WTC11 (cell line): ENCODE measurements around the gene COBL. TPM values are rescaled to one million over a fixed set of nuclear protein-coding genes. Genes with fewer than 3 reads are reported as not detected.

ENCODE experiments used
- ATAC-seq: fragments of 200-7000 bp; cut with Tn5 transposase; 2 replicates; pipeline ENCODE4 v1.10.0; 2021; ENCODE audit warnings: mild to moderate bottlenecking, moderate library complexity
- CTCF ChIA-PET: fragments of 300-600 bp; sonication (Branson Sonifier 250); formaldehyde crosslinking; loops from one replicate; lab custom pipeline; 2021; ENCODE audit warnings: antibody characterized with exemption; lab: Charles Lee
- POLR2A ChIA-PET: fragments of 350-600 bp; sonication (Branson Sonifier 250); formaldehyde crosslinking; loops from one replicate; lab custom pipeline; 2021; ENCODE audit warnings: antibody characterized with exemption; lab: Charles Lee
- DNase-seq: peaks from one replicate; pipeline ENCODE4 v3.0.0; 2021; ENCODE audit warnings: low spot score
- H3K27ac Mint-ChIP-seq: 2 replicates; pipeline ENCODE4 v1.8.0; 2021; ENCODE audit warnings: mixed read lengths
- H3K27me3 Mint-ChIP-seq: 2 replicates; pipeline ENCODE4 v1.8.0; 2021; ENCODE audit warnings: low read depth, mild to moderate bottlenecking, moderate library complexity, mixed read lengths
- H3K36me3 Mint-ChIP-seq: 2 replicates; pipeline ENCODE4 v1.8.0; 2021; ENCODE audit warnings: mixed read lengths
- H3K4me1 Mint-ChIP-seq: 2 replicates; pipeline ENCODE4 v1.8.0; 2022; ENCODE audit warnings: mixed read lengths
- H3K4me3 Mint-ChIP-seq: 2 replicates; pipeline ENCODE4 v1.8.0; 2021; ENCODE audit warnings: mild to moderate bottlenecking, moderate library complexity, mixed read lengths
- H3K9me3 Mint-ChIP-seq: 2 replicates; pipeline ENCODE4 v1.8.0; 2021; ENCODE audit warnings: mixed read lengths
- GABPB1 ChIP-seq: sonication (generic); formaldehyde crosslinking; IDR thresholded peaks from 2 replicates; pipeline ENCODE4 v1.8.1; 2023; ENCODE audit warnings: mild to moderate bottlenecking, missing genetic modification reagents
- GRHL2 ChIP-seq: fragments of 250-450 bp; sonication (Bioruptor Pico); IDR thresholded peaks from 2 replicates; pipeline ENCODE4 v1.8.0; 2022; ENCODE audit warnings: mild to moderate bottlenecking, moderate library complexity; ENCODE audit not compliant: insufficient replicate concordance, severe bottlenecking
- JAZF1 ChIP-seq: fragments of 250-450 bp; sonication (Bioruptor Pico); IDR thresholded peaks from 2 replicates; pipeline ENCODE4 v1.9.0; 2021; ENCODE audit warnings: moderate library complexity, mild to moderate bottlenecking, inconsistent platforms
- PRDM15 ChIP-seq: sonication (generic); formaldehyde crosslinking; IDR thresholded peaks from 2 replicates; pipeline ENCODE4 v1.8.0; 2022; ENCODE audit warnings: missing genetic modification reagents
- SOX15 ChIP-seq: fragments of 250-450 bp; sonication (Bioruptor Pico); IDR thresholded peaks from 2 replicates; pipeline ENCODE4 v1.9.0; 2021; ENCODE audit warnings: mild to moderate bottlenecking
- total RNA-seq: library from RNA; stranded (reverse); gene quantifications from 3 replicates; pipeline ENCODE4 v1.2.3, GENCODE V29; 2021
- TF ChIP-seq, protein P1 (sequence below): sonication (generic); formaldehyde crosslinking; IDR thresholded peaks from 2 replicates; pipeline ENCODE4 v1.8.0; 2022; ENCODE audit warnings: mild to moderate bottlenecking, missing genetic modification reagents
- TF ChIP-seq, protein P2 (sequence below): fragments of 250-450 bp; sonication (Bioruptor Pico); IDR thresholded peaks from 2 replicates; pipeline ENCODE4 v1.9.0; 2021; ENCODE audit warnings: moderate library complexity, mild to moderate bottlenecking, inconsistent platforms, borderline replicate concordance
- TF ChIP-seq, protein P3 (sequence below): fragments of 250-450 bp; sonication (Bioruptor Pico); IDR thresholded peaks from 2 replicates; pipeline ENCODE4 v1.9.0; 2021; ENCODE audit warnings: mild to moderate bottlenecking, borderline replicate concordance
- TF ChIP-seq, protein P4 (sequence below): sonication (generic); formaldehyde crosslinking; IDR thresholded peaks from 2 replicates; pipeline ENCODE4 v1.8.1; 2022; ENCODE audit warnings: low read depth, mild to moderate bottlenecking, moderate library complexity, missing genetic modification reagents, borderline replicate concordance

Gene COBL
- total RNA-seq, 1 experiment from 2014 or later: 36.5 TPM

DNA sequence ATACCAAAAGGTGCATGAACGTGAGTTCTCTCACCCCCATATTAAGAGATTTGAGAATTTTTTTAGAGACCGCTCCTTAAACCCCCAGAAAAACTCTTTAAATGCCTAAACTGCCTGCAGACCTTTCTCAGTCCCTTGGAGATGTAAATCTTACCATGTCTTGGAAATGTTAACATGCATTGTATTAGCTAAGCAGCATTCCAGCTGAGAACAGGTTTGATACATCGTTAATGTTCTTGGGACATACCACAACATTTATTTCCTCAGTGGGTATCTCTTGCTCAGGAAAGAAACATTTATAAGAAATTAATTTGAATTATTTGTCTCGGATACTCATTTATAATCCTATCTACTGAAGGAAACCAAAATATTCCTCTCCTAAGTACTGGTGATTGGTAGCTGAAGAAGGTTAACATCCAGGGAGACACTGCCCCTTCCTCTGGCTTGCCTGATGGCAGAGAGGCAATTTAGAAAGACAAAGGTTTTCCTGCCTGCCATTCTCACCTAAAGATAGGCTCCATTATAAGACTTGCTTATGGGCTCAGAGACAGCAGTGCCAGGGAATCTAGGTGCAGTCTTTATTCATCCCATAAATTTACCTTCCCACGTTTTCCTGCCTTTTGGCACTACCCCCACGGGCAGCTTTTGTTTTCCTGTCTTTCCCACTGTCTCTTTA, 141.2 kb downstream of the COBL start:
- DNase-seq (no peak), ATAC-seq (peak; percentile 94)
- TF ChIP-seq GRHL2 (CRISPR knock-in tag) (no peak), JAZF1 (CRISPR knock-in tag) (no peak), SOX15 (CRISPR knock-in tag) (no peak)
- TF ChIP-seq, protein P1, sequence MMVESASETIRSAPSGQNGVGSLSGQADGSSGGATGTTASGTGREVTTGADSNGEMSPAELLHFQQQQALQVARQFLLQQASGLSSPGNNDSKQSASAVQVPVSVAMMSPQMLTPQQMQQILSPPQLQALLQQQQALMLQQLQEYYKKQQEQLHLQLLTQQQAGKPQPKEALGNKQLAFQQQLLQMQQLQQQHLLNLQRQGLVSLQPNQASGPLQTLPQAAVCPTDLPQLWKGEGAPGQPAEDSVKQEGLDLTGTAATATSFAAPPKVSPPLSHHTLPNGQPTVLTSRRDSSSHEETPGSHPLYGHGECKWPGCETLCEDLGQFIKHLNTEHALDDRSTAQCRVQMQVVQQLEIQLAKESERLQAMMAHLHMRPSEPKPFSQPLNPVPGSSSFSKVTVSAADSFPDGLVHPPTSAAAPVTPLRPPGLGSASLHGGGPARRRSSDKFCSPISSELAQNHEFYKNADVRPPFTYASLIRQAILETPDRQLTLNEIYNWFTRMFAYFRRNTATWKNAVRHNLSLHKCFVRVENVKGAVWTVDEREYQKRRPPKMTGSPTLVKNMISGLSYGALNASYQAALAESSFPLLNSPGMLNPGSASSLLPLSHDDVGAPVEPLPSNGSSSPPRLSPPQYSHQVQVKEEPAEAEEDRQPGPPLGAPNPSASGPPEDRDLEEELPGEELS (CRISPR knock-in tag): no peak
- TF ChIP-seq, protein P2, sequence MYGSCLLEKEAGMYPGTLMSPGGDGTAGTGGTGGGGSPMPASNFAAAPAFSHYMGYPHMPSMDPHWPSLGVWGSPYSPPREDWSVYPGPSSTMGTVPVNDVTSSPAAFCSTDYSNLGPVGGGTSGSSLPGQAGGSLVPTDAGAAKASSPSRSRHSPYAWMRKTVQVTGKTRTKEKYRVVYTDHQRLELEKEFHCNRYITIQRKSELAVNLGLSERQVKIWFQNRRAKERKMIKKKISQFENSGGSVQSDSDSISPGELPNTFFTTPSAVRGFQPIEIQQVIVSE (CRISPR knock-in tag): no peak
- TF ChIP-seq, protein P3, sequence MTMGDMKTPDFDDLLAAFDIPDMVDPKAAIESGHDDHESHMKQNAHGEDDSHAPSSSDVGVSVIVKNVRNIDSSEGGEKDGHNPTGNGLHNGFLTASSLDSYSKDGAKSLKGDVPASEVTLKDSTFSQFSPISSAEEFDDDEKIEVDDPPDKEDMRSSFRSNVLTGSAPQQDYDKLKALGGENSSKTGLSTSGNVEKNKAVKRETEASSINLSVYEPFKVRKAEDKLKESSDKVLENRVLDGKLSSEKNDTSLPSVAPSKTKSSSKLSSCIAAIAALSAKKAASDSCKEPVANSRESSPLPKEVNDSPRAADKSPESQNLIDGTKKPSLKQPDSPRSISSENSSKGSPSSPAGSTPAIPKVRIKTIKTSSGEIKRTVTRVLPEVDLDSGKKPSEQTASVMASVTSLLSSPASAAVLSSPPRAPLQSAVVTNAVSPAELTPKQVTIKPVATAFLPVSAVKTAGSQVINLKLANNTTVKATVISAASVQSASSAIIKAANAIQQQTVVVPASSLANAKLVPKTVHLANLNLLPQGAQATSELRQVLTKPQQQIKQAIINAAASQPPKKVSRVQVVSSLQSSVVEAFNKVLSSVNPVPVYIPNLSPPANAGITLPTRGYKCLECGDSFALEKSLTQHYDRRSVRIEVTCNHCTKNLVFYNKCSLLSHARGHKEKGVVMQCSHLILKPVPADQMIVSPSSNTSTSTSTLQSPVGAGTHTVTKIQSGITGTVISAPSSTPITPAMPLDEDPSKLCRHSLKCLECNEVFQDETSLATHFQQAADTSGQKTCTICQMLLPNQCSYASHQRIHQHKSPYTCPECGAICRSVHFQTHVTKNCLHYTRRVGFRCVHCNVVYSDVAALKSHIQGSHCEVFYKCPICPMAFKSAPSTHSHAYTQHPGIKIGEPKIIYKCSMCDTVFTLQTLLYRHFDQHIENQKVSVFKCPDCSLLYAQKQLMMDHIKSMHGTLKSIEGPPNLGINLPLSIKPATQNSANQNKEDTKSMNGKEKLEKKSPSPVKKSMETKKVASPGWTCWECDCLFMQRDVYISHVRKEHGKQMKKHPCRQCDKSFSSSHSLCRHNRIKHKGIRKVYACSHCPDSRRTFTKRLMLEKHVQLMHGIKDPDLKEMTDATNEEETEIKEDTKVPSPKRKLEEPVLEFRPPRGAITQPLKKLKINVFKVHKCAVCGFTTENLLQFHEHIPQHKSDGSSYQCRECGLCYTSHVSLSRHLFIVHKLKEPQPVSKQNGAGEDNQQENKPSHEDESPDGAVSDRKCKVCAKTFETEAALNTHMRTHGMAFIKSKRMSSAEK (CRISPR knock-in tag): no peak
- 0 out of 2 replicates have a peak, but pooled peaks cover 6% of the 10 kb centered on the region for H3K36me3 Mint-ChIP-seq
- ChIA-PET CTCF (interaction anchor here (0.6 to 4.5 kb wide), 10 partner anchors 12 to 255 kb away, joined by 3 to 71 read pairs (median 4); no protein-coding TSS in a partner anchor), POLR2A (no interaction called here)
- H3K4me1 Mint-ChIP-seq: peaks cover 44% of the 10 kb centered on the region
- no peaks in the 10 kb centered on the region for H3K9me3 Mint-ChIP-seq
- H3K27ac Mint-ChIP-seq: peak overlapping the region; percentile 97
- no peaks in the 10 kb centered on the region for H3K27me3 Mint-ChIP-seq
- H3K4me3 Mint-ChIP-seq: 0 out of 2 replicates have a peak overlapping the region, but pooled peaks have one; percentile 28

DNA sequence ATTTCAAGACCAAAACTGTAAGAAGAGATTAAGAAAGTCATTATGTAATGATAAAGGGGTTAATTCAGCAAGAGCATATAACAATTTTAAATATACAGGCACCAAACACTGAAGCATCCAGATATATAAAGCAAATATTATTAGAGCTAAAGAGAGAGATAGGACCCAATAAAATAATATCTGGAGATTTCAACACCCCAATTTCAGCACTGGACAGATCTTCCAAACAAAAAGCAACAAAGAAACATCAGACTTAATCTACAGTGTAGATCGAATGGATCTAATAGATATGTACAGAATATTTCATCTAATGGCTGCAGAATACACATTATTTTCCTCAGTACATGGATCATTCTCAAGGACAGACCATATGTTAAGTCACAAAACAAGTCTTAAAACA, 151.3 kb downstream of the COBL start:
- H3K4me3 Mint-ChIP-seq: no peak overlapping the region
- H3K9me3 Mint-ChIP-seq: no peaks in the 10 kb centered on the region; the same call in 1 of the 2 replicates
- ATAC-seq (no peak), DNase-seq (no peak)
- no peaks in the 10 kb centered on the region for H3K27me3 Mint-ChIP-seq
- no peak overlapping the region for H3K27ac Mint-ChIP-seq
- peaks cover 24% of the 10 kb centered on the region for H3K4me1 Mint-ChIP-seq
- no peak for TF ChIP-seq GABPB1 (CRISPR knock-in tag)
- TF ChIP-seq, protein P4, sequence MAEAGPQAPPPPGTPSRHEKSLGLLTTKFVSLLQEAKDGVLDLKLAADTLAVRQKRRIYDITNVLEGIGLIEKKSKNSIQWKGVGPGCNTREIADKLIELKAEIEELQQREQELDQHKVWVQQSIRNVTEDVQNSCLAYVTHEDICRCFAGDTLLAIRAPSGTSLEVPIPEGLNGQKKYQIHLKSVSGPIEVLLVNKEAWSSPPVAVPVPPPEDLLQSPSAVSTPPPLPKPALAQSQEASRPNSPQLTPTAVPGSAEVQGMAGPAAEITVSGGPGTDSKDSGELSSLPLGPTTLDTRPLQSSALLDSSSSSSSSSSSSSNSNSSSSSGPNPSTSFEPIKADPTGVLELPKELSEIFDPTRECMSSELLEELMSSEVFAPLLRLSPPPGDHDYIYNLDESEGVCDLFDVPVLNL (CRISPR knock-in tag): no peak
- TF ChIP-seq PRDM15 (CRISPR knock-in tag): no peak
- no peaks in the 10 kb centered on the region for H3K36me3 Mint-ChIP-seq
- ChIA-PET POLR2A (no interaction called here), CTCF (interaction anchor here (0.6 to 6.9 kb wide), 2 partner anchors 203 to 263 kb away, joined by 3 to 234 read pairs; no protein-coding TSS in a partner anchor)
